Neural crest cell (in vitro differentiated cells): Measurements from ENCODE around the gene ICE1. TPM values are rescaled to one million over a fixed set of nuclear protein-coding genes. Genes with fewer than 3 reads are reported as not detected.
"Not testable (repeated sequence)": the region's sequence is repeated elsewhere in the genome, so short reads cannot be mapped to it uniquely, and the experiment has no call there.

ENCODE experiments used
- DNase-seq: peaks from one replicate; pipeline ENCODE4 v3.0.0; 2021; ENCODE audit warnings: low read depth, mixed read lengths, low spot score
- H3K27ac Mint-ChIP-seq: one replicate; pipeline ENCODE4 v1.8.0; 2021; ENCODE audit warnings: mild to moderate bottlenecking, mixed read lengths; ENCODE audit not compliant: unreplicated experiment
- H3K27me3 Mint-ChIP-seq: 2 replicates; pipeline ENCODE4 v1.8.0; 2021; ENCODE audit warnings: low read depth, mild to moderate bottlenecking, mixed read lengths
- H3K36me3 Mint-ChIP-seq: 2 replicates; pipeline ENCODE4 v1.8.0; 2021; ENCODE audit warnings: low read depth, mild to moderate bottlenecking, mixed read lengths
- H3K4me1 Mint-ChIP-seq: 2 replicates; pipeline ENCODE4 v1.8.0; 2021; ENCODE audit warnings: mixed read lengths
- H3K4me3 Mint-ChIP-seq: one replicate; pipeline ENCODE4 v1.8.0; 2021; ENCODE audit warnings: mild to moderate bottlenecking, mixed read lengths
- H3K9me3 Mint-ChIP-seq: 2 replicates; pipeline ENCODE4 v1.8.0; 2021; ENCODE audit warnings: mixed read lengths
- CTCF ChIP-seq: fragments of 200-600 bp; sonication (generic); conservative IDR thresholded peaks from 2 replicates; pipeline ENCODE4 v1.5.0; 2021; ENCODE audit warnings: antibody characterized with exemption, mild to moderate bottlenecking
- total RNA-seq: library from RNA; stranded (reverse); gene quantifications from 2 replicates; pipeline ENCODE4 v1.2.1, GENCODE V29; 2021

ICE1 gene
- total RNA-seq, 1 donor from 2014 or later = 35.1 TPM

DNA sequence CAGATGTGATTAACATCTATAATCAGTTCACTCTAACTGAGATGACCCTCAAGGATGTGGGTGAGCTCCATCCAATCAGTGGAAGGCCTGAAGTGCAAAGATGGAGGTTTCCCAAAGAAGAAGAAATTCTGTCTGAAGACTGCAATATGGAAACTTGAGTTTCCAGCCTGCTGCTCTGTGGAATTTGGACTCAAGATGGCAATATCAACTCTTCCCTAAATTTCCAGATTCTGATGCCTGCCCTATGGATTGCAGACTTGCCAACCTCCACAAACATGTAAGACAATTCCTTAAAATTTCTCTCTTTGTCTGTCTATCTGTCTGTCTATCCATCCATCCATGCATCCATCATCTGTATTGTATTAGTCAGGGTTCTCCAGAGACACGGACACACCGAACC is 85.9 kb downstream of the ICE1 start:
- peaks cover 6% of the 10 kb centered on the region for H3K9me3 Mint-ChIP-seq
- H3K36me3 Mint-ChIP-seq = peaks cover 2% of the 10 kb centered on the region
- peaks cover 7% of the 10 kb centered on the region for H3K27me3 Mint-ChIP-seq
- no peak for DNase-seq
- H3K27ac Mint-ChIP-seq = no peak overlapping the region
- H3K4me3 Mint-ChIP-seq = no peak overlapping the region
- H3K4me1 Mint-ChIP-seq = no peaks in the 10 kb centered on the region
- no peak for TF ChIP-seq CTCF

DNA sequence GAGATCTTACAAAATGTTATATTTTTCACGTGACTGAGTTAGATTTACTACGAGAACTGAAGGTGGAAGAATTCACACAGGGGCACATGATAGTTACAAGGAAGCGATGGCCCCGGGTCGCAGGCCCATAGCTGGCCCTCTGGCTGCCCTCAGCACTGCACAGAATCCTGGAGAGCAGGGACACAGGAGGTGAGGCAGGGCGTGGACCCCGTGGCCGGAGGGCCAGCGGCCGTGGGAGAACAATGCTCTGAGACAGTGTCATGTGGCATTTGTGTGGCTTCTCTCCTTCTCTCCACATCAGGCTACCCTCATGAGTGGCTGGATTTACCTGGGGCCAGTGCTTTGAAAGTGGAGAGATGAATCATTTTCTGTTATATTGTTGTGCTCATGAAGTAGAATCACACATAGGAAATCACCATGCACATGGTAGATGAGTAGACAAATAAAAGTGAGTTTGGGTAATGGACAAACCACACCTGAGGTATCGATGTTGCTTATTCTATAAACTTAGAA is 89.5 kb downstream of the ICE1 start:
- Mint-ChIP-seq H3K36me3 (peaks cover 3% of the 10 kb centered on the region), H3K27ac (no peak overlapping the region), H3K9me3 (peaks cover 9% of the 10 kb centered on the region), H3K4me3 (no peak overlapping the region), H3K4me1 (no peaks in the 10 kb centered on the region), H3K27me3 (peaks cover 2% of the 10 kb centered on the region)
- TF ChIP-seq CTCF = no peak
- no peak for DNase-seq

- Mint-ChIP-seq H3K4me3 (no peak overlapping the region), H3K4me1 (no peaks in the 10 kb centered on the region), H3K9me3 (peaks cover 9% of the 10 kb centered on the region), H3K36me3 (peaks cover 3% of the 10 kb centered on the region), H3K27me3 (peaks cover 2% of the 10 kb centered on the region), H3K27ac (no peak overlapping the region)
- no peak for DNase-seq
- TF ChIP-seq CTCF = no peak
These were observed 90.1 kb downstream of the ICE1 start for GRCh38 chr5:5512543-5512942.

- H3K9me3 Mint-ChIP-seq, H3K27me3 Mint-ChIP-seq, H3K4me3 Mint-ChIP-seq, H3K4me1 Mint-ChIP-seq, DNase-seq, H3K27ac Mint-ChIP-seq, H3K36me3 Mint-ChIP-seq: not testable (repeated sequence)
These were observed 98.1 kb downstream of the ICE1 start for GRCh38 chr5:5520622-5521021.

GRCh38 chr5:5521029-5521428 is 98.6 kb downstream of the ICE1 start:
- H3K36me3 Mint-ChIP-seq = peaks cover 3% of the 10 kb centered on the region
- peaks cover 8% of the 10 kb centered on the region for H3K9me3 Mint-ChIP-seq
- DNase-seq = no peak
- no peak for TF ChIP-seq CTCF
- H3K4me3 Mint-ChIP-seq = no peak overlapping the region
- H3K27ac Mint-ChIP-seq = no peak overlapping the region
- H3K27me3 Mint-ChIP-seq = peaks cover 3% of the 10 kb centered on the region
- no peaks in the 10 kb centered on the region for H3K4me1 Mint-ChIP-seq

GRCh38 chr5:5521478-5521877 is 99.0 kb downstream of the ICE1 start:
- Mint-ChIP-seq H3K27ac (no peak overlapping the region), H3K4me3 (no peak overlapping the region), H3K4me1 (no peaks in the 10 kb centered on the region), H3K9me3 (peaks cover 6% of the 10 kb centered on the region), H3K36me3 (peaks cover 3% of the 10 kb centered on the region), H3K27me3 (peaks cover 3% of the 10 kb centered on the region)
- no peak for TF ChIP-seq CTCF
- DNase-seq = no peak
